Testis (tissue), 3 donors: Measurements from ENCODE around the gene TMEM74B. TPM values are rescaled to one million over a fixed set of nuclear protein-coding genes. Genes with fewer than 3 reads are reported as not detected.

ENCODE experiments used
- DNase-seq: peaks from one replicate; pipeline ENCODE4 v3.0.0-alpha.2; 2019
- H3K27ac ChIP-seq, 2 donors: fragments of 200-600 bp; sonication (generic); one replicate each; pipeline ENCODE4 v1.5.1; 2019
- H3K27me3 ChIP-seq: fragments of 200-600 bp; sonication (generic); one replicate; pipeline ENCODE4 v1.5.1; 2019
- H3K36me3 ChIP-seq: fragments of 200-600 bp; sonication (generic); one replicate; pipeline ENCODE4 v1.5.1; 2017; ENCODE audit warnings: low read depth; ENCODE audit errors: missing control alignments
- H3K4me1 ChIP-seq: fragments of 200-600 bp; sonication (generic); one replicate; pipeline ENCODE4 v1.5.1; 2019
- H3K4me3 ChIP-seq, 2 donors: fragments of 200-600 bp; sonication (generic); one replicate each; pipeline ENCODE4 v1.5.1; 2017 to 2019
- H3K9me3 ChIP-seq: fragments of 200-600 bp; sonication (generic); one replicate; pipeline ENCODE4 v1.5.1; 2017
- CTCF ChIP-seq, 3 experiments: fragments of 450-650 bp in 2 of 3; fragments of 200-600 bp in 1 of 3; sonication (generic) in 1 of 3; IDR thresholded peaks; one replicate each; pipeline ENCODE4 v1.5.1; 2016 to 2019; ENCODE audit warnings: antibody characterized with exemption in 3 of 3, mild to moderate bottlenecking in 2 of 3, moderate library complexity in 1 of 3
- POLR2A ChIP-seq: fragments of 450-650 bp; IDR thresholded peaks from one replicate; pipeline ENCODE4 v1.6.1; 2017; ENCODE audit warnings: antibody characterized with exemption, mild to moderate bottlenecking, moderate library complexity
- WGBS, 2 donors: methylation state at CpG; one replicate each; pipeline ENCODE4 v1.1.5; 2018; 5-methylcytosine and 5-hydroxymethylcytosine counted together
- intact Hi-C: fragments of 100-400 bp; cut with DNase I; formaldehyde crosslinking; loops from one replicate; pipeline ENCODE4 v1.15.1; 2023; ENCODE audit warnings: low total_unique reads
- polyA plus RNA-seq: library from polyadenylated mRNA; stranded (reverse); fragments of 350-450 nt; fragmentation: Illumina TruSeq; extraction: RNeasy Lipid Tissue Mini Kit (QIAGEN cat#74804); gene quantifications from one replicate; pipeline ENCODE4 v1.2.3, GENCODE V29; 2014; ENCODE audit warnings: low read depth, low replicate concordance; ENCODE audit not compliant: insufficient read depth
- total RNA-seq, 2 donors: library from RNA; depleted of rRNA; stranded (reverse); fragments of >200 nt; gene quantifications; one replicate each; pipeline ENCODE4 v1.2.3, GENCODE V29; 2016

TMEM74B gene
- total and polyA plus RNA-seq, 3 donors from 2014 or later = 3.9 to 6.7 (median 4.8) TPM

- Histone ChIP-seq H3K9me3 (no peaks in the 10 kb centered on the region), H3K4me1 (peaks cover 7% of the 10 kb centered on the region), H3K4me3 (no peak overlapping the region), H3K27me3 (no peaks in the 10 kb centered on the region), H3K36me3 (no peaks in the 10 kb centered on the region), H3K27ac (no peak overlapping the region)
- WGBS, 2 donors = 89 to 94% methylated on average over 5 of the region's 5 CpGs
- TF ChIP-seq POLR2A (no peak), CTCF (IDR thresholded peaks at IDR 0.05) (no peak)
- DNase-seq = no peak
- intact Hi-C loops = no loop called here
These were observed 14.0 kb upstream of the TMEM74B start for GRCh38 chr20:1198751-1199150.

DNA sequence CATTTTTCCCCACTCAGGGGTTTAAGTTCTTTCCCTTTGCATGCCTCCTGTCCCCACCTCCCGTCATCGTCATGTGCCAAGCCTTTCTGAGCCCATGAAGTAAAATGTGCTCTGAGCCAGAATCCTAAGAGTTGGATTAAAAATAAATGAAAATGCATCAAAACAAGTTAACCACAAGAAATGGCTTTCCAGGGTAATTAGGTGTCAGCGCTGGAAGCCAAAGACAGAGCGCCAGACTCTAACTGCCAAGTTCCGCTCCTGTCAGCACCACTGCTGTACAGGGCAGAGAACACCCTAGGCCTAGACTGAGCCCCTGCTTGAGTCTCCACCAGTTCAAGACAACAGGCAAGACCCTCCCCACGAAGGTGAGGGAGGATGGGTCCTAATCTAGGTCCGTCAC, 13.0 kb upstream of the TMEM74B start:
- Histone ChIP-seq H3K27ac (no peak overlapping the region), H3K36me3 (no peaks in the 10 kb centered on the region), H3K9me3 (no peaks in the 10 kb centered on the region), H3K4me3 (no peak overlapping the region), H3K4me1 (no peaks in the 10 kb centered on the region), H3K27me3 (no peaks in the 10 kb centered on the region)
- WGBS, 2 donors = 85 to 87% methylated on average over 7 of the region's 7 CpGs
- no peak for TF ChIP-seq CTCF (IDR thresholded peaks at IDR 0.05)
- TF ChIP-seq POLR2A = no peak
- no peak for DNase-seq
- intact Hi-C loops = no loop called here

GRCh38 chr20:1196634-1197033, 11.9 kb upstream of the TMEM74B start:
- Histone ChIP-seq H3K27me3 (no peaks in the 10 kb centered on the region), H3K4me3 (no peak overlapping the region), H3K36me3 (no peaks in the 10 kb centered on the region), H3K27ac (no peak overlapping the region), H3K4me1 (no peaks in the 10 kb centered on the region), H3K9me3 (no peaks in the 10 kb centered on the region)
- no peak for TF ChIP-seq POLR2A
- TF ChIP-seq CTCF (IDR thresholded peaks at IDR 0.05) = no peak
- intact Hi-C loops = no loop called here
- DNase-seq = no peak
- WGBS, 2 donors = 91 to 100% methylated on average over 2 of the region's 2 CpGs

DNA sequence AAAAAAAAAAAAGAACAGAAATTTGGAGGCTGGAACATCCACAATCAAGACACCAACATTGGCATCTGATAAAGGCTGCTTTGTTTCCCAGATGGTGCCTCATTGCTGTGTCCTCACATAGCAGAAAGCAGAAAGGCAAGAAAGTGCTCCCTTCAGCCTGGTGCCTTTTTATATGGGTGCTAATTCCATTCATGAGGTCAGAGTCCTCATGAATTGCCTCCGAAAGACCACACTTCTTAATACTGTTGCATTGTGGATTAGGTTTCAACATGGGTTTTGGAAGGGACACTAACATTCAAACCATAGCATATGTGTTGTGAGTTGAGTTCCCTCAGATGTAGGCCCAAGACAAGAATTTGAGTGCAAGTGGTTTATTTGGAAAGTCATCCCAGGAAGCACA, 10.4 kb upstream of the TMEM74B start:
- no peak overlapping the region for H3K27ac ChIP-seq
- no peak overlapping the region for H3K4me3 ChIP-seq
- H3K27me3 ChIP-seq = no peaks in the 10 kb centered on the region
- no peak for TF ChIP-seq CTCF (IDR thresholded peaks at IDR 0.05)
- TF ChIP-seq POLR2A = no peak
- H3K9me3 ChIP-seq = no peaks in the 10 kb centered on the region
- intact Hi-C loops = no loop called here
- H3K36me3 ChIP-seq = no peaks in the 10 kb centered on the region
- DNase-seq = no peak
- H3K4me1 ChIP-seq = no peaks in the 10 kb centered on the region
- 89 to 100% methylated on average over 1 of the region's 1 CpG for WGBS, 2 donors

DNA sequence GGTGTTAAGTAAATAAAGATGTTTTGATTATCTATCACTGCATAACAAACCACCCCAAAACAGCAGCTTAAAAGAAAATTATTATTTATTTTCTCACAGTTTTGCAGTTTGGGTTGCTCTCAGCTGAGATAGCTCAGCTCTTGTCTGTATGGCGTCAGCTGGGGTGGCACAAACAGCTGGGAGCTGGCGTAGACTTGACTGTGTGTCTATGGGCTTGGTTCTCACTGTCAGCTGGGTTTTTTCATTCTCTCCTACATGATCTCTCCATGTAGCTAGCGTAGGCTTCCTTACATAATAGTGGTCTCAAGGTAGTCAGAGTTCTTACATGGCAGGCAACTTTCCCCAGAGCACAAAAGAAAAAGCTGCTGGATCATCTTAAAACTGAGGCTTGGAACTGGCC, 6.5 kb upstream of the TMEM74B start:
- H3K27me3 ChIP-seq = no peaks in the 10 kb centered on the region
- TF ChIP-seq CTCF (IDR thresholded peaks at IDR 0.05) = no peak
- TF ChIP-seq POLR2A = no peak
- WGBS, 2 donors = 78 to 91% methylated on average over 3 of the region's 3 CpGs
- intact Hi-C loops = no loop called here
- H3K36me3 ChIP-seq = no peaks in the 10 kb centered on the region
- H3K27ac ChIP-seq = no peak overlapping the region
- no peak for DNase-seq
- H3K9me3 ChIP-seq = no peaks in the 10 kb centered on the region
- H3K4me3 ChIP-seq = no peak overlapping the region
- no peaks in the 10 kb centered on the region for H3K4me1 ChIP-seq
